Brain pericyte (primary cell): ENCODE results near the gene TMOD2.

Experiments used
- DNase-seq: peaks from one replicate; pipeline ENCODE4 v3.0.0-alpha.2; 2012; ENCODE audit warnings: low read depth, low spot score

The TMOD2 gene

DNA sequence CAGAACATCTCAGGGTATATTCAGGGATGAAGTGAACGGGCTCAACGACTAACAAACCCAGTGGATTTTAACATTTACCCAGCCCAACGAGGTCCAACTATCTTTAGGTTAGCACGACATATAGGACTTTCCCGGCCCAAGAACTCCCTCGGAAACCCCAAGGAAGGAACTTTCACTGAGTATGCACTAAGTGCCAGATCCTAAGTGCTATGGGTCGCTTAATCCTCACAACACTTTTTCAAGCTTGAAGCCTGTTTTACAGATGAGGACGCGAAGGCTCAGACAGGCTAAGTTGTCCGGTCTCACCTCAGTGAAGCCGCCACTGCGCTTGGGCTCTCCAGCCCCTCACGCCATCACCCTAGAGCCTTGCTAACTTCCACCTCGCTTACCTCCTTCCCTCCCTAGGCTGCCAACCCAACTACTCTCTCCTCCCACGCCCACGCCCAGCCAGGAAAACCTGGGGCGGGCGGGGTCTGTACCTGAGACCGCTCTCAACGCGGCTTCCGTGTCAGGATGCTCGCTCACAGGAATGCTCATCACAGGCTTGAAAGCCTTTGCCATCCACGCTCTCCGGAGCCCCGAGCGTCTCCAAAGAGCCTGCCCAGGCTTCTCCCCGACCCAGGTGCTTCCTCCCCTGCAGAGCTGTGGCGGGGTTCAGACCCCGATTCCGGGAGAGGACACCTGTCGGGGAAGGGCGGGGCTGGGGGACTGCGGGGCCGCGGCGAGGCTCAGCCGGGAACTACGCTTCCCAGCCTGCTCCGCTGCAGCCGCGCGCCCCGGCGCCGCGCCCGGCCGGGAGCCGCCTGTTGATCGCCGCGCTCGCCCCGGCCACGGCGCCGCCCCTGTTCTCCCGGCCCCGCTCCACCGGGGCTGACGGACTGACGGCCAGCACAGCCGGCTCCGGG lies at the start of gene TMOD2:
TSS of gene TMOD2 (plus strand) at position 806 of the 905 bp plus-strand sequence. CDS start 14,845 bp downstream, outside the sequence.
- no peak for DNase-seq

DNA sequence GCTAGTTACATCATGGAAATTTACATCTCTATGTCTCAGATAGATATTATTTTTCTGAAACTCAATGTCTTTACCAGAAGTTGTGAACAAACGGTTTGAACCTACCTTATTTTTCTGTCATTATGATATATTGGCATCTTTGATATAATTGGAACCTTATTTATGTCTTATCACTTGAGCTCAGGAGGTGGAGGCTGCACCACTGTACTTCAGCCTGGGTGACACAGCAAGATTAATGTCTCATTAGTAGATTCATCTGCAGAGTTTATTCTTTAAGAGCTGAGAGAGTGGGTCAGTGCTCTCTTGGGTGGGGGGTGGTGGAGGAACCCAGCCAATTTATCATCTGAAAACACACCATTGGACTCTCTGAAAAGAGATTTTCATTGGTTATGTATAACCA lies 48.7 kb upstream of the TMOD2 start:
- no peak for DNase-seq

DNA sequence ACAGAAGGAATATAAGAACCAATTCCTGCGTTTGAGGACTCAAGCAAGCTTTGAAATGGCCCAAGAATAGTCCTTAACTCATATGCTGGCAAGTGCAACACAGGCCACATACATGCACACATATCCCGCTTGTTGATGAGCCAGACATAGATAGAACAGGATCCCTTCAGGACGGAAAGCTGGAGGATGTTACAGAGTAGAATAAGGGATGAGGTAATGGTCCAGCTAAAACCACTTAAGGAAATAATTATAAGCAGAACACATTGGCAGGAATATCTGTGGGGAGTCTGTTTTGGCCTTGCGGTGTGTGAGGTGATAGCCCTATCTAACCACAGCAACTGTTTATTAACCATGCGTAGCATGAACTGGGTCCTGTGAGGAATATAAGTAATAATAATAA lies 45.1 kb upstream of the TMOD2 start:
- DNase-seq = no peak

DNA sequence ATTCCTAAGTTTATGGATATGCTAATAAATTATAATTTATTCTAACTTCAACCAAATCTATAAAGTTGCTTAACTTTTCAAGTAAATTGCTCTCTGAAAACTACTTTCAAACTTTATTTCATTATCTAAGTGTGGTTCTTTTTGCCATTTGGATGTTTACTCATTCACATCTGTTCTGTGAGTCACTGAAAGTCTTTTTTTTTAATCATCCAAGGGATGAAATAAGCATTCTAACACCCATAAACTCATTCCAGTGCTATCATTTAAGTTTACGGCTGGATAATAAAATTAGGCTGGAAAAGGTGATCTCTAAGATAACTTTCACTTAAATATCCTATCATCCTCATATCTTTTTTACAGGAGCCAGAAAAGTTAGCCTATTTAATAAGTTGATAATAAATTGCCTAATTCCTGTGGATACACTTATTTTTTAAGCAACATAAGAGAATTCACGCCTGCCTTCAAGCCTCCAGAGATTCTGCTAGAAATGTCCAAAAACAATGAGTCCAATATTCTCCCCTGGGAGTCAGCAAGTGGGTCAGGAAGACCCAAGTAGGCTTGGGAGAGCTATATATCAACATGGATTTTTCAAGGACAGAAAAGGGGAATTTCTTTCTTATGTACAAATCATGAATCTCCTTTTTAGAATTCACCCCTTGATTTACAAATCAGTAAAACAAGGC lies 44.3 kb upstream of the TMOD2 start:
- DNase-seq = no peak

DNA sequence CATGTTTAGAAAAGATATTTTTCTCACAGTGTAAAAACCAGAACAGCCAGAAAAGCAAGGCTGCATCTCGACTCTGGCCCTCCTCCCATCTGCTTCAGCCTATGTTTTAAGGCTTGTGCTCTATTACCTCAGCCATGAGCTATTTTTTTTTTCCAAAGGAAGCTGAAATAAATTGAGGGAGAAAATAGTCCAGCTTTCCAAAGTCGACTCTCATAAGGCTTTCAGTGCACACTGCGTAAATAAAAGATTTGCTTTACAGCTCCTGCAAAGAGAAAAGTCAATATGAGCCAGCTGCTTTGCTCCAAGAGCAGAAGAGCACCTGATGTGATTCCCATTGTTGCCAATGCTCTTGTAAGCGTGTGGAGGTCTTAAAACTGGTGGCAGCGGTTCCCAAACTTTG lies 43.4 kb upstream of the TMOD2 start:
- DNase-seq = no peak

DNA sequence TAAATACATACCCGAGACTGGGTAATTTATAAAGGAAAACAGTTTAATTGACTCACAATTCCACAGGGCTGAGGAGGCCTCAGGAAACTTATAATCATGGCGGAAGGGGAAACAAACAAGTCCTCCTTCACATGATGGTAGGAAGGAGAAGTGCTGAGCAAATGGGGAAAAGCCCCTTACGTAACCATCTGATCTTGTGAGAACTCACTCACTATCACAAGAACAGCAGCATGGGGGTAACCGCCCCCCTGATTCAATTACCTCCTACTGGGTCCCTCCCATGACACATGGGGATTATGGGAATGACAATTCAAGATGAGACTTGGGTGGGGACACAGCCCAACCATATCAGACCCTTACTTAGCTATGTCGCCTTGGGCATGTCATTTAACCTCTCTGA lies 42.4 kb upstream of the TMOD2 start:
- no peak for DNase-seq

DNA sequence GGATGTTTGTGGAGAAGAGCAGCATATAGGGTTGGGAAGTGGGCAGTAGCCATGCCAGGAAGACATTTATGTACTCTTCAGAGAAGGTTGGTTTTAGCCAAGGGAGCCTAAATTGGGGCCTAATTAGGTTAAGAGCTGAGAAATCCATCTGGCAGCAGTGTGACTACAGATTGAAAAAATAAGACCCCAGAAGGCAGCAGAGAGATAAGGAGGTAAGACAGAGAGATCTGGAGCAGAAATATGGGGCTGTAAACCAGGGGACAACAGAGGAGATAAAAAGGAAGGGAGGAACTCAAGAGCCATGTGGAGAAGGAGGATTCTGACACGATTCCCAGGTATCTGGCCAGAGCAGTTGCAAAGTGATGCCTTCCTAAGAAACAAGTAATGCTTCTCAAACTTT lies 37.2 kb upstream of the TMOD2 start:
- DNase-seq = no peak

DNA sequence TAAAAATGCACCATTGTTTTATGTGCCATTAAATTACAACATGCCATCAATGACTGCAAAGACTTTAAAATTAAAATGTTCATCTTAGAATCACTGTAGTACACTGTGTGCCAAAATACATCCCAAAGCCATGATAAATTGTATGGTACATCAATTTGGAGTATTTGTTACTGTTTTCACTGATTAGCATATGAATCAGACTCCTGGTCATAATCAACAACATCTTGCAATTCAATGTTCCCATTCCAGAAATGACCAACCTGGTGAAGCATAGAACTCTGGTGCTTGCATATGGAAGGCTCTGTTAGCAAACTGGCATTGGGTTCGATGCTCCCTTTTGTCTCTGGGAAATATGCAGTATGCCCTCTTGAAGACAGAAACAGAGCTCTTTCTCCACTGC lies 36.5 kb upstream of the TMOD2 start:
- no peak for DNase-seq

DNA sequence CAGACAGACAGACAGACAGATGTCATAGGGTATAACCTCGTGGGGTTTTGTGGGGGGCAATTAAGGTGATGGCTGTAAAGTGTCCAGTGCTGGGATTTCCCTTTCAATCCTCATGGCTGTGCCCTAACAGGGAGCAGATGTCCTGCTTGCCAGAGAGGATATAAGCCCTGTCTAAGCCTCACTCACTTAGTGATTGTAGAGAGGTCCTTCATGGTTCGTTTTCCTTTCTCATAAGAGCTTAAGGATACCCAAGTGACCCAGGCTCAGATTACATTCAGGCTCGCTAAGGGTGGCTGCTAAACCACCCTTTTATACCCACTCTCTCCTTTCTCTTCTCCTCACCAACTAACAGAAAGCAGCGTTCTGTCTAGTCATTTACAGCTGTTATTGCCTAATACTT lies 33.2 kb upstream of the TMOD2 start:
- no peak for DNase-seq

DNA sequence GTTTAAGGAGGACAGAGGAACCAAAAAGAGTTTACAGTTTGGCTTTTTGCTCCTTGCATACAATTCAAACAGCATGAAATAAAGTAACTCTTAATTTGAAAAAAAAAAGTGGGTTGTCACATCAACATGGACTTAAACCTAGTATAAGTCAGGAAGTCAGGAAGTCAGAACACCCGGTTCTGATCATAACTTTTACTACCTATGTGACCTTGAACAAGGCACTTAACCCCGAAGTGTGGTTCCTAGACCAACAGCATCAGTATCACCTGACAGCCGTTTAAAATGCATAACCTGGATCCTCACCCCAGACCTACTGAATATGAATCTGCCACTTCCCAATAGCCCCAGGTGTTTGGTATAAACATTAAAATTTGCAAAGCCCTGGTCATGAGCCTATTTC lies 32.7 kb upstream of the TMOD2 start:
- no peak for DNase-seq

DNA sequence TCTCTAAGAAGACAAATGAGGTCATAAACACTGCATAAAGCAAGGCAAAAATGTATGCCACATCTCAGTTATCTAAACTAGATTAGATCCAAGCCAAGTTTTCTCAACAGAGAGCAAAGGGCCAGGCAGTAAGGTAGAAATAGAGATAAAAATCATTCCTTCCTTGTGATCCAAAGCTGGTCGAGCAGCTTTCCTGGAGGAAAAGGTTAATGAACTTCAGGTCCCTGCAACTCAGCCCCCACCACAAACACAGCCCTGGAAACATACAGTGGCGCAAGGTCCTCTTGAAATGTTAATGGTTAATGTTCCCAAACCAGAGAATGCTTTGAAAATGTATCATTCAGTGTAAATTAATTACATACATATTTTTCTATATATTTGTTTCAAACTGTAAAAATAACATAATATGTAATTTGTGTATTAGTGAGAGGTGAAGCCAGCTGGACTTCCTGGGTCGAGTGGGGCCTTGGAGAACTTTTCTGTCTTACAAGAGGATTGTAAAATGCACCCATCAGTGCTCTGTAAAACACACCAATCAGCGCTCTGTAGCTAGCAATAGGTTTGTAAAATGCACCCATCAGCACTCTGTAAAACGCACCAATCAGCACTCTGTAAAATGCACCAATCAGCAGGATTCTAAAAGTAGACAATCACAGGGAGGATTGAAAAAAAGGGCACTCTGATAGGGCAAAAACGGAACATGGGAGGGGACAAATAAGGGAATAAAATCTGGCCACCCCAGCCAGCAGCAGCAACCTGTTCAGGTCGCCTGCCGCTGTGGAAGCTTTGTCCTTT lies 31.0 kb upstream of the TMOD2 start:
- no peak for DNase-seq

DNA sequence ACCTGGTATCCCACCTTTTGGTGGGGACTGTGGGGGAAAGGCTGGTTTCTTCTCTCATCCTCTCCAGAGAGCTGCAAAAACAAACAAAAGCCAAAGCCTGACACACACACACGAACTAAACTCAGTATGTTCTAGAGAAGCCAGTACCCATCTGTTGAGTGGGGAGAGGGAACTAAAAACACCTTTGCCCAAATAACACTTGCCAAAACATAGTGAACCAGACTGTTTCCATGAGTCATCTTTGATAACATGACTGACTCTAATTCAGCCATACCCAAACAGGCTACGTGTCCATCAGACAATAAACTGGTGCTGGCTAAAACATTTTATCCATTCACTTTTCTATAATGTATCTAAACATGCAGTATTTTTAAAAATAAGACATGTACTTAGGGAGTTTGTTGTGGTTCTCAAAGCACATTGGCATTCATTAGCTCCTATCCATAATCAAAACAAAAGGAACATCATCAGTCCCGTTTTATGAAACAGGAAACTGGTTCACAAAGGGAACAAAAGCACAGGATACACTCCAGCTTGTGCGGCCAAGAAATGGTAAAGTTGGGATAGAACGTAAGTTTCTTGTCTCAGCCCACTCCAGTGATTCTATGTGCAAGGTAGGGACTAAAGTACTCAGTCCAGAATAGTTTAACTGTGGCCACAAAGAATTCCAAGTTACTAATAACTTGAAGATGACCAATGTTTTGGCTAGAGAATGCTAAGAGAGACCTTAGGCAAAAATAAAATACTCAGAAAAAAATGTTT lies 30.0 kb upstream of the TMOD2 start:
- no peak for DNase-seq

DNA sequence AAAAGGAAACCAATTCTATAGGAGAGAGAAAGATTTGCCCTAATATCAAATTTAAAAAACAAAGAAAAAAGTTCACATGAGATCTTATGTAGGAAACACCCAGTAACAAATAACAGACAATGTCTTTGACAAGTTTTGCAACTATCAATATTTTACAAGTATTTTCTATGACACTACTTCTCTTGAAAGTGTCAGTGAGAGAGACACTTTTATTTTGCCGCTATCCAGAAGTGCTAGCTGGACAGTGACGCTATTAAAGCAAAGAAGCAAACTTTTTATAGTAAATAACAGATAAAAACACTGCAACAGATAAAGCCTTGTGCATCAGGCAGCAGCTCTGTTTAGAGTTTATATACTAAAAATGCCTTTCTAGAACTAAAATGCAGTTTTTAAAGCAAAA lies 27.2 kb upstream of the TMOD2 start:
- DNase-seq = no peak

DNA sequence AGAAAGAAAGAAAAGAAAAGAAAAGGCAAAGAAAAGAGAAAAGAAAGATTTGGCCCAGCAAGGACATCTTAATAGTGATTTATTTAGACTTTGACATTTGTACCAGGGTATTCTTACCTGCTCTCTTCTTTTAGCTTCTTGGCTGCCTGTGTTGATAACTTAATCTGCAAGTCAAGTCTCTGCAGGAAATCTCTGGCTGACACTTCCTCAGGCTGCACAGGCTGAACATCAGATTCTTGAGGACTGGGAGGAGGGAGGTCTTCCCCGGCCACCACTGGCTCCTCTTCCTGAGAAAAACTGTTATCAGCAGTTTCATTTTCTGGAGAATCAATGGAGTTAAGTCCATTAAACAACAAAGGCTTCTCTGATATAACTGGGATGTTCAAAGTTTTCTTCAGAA lies 26.7 kb upstream of the TMOD2 start:
- no peak for DNase-seq

DNA sequence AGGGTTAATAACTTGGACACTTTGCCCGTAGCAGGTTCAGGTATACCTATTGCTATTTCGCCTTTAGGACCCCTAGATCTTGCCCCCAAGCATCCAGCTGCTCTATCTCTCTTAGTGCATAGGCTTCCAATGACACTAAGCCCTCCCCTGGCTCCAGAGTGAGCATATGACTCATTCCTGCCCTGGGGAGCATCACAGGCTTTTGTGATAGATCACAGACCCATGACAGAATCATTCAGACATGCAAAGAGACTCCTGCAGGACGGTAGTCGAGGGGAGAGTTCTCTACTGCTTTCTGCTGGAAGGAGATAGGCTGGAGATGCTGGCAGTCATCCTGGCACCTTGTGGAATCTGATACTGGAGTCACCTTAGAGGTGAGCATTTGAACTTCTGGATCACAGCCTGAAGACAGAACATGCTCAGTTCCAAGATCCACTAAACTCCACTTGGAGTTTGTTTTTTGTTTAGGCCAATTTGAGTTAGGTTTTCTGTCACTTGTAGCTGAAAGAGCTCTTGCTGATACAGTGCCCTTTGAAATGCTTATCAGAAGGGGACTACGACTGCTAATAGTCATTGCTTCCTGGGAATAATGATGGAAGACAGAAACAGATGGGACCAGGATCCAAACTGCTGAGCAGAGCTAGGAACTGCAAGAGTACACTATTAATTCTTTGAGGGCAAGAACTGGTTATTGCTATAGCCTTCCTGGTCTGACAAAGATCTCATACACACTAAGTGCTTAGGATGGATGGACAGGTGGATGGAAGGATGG lies 24.9 kb upstream of the TMOD2 start:
- DNase-seq = no peak

DNA sequence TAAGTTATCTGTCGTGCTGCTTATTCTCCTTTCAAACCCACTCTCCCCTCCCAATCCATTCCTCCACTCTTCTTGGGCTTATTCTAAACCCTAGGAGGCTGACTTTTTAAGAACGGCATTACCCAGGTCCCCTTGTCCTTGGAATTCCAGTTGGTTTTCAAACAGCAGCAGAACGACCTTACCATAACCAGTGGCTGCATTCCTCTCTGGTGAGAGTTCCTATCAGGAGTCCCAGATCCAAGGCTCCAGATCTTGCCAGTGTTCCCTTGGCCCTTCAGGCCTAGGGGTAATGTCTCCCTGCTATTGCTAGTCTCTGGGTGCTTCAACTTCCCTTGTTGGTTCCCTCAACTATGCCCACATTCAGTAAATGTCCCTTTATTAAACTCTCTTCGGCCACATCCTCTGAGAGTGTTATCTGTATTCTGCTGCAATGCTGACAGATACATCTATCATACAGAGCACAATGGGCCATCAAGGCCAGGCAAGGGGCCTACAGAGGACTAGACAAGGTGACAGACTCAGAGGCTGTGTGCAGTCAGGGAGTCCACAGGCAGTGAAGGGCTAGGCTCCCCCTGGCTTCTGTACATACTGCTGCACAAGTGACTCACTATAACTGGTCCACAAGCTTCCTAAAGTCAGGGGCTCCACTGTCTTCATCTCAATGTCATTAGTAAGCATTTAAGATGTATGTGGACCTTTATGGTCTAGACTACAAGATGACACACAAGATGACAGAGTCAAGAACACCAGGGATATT lies 24.1 kb upstream of the TMOD2 start:
- no peak for DNase-seq

DNA sequence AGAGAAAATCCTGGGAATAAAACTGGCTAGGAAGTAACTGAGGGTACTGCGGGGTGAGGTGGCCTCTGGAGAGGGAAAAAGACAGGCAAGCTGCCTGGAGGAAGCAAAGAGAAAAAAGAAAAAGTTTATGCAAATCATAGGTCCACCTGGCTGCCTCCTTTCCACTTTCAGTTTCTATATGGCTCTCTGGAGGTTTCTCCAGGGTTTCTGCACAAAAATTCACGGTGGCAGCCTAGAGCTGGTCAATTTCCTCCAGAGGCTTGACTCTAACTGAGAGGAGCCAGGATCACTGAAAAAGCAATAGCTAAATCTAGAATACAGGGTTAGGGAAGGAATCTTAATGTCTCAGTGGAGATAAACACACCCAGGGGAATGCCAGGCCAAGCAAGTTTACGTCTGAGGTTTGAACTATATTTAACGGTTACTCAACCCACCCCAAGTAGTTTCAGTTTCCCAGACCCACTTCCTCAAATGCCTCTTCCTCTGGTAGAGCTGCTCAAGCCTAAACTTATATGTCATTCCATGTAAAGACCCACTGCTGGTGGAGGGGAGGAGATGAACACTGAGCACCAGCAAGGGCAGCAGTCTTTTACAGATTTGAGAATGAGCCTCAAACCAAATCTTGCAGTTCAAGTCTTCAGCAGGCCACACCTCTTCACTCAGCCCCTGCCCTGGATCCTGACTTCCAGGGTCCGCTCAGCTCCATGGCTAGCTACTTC lies 19.7 kb upstream of the TMOD2 start:
- DNase-seq = no peak

DNA sequence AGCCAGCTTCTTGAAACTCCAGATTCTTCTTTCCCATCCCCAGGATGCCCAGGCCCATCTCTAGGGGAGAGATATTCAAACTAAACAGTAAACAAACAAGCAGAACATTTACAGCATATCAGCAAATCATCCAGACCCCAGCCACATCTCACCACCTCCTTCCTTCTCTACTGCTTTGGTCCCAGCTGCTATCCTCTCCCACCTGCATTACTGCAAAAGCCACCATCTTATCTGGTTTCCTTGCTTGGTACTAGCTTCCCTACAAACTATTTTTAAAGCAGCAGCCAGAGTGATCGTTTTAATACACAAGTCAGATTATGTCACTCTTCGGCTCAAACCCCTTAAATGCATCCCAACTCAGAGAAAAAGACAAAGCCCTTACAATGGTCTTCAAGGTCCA lies 18.8 kb upstream of the TMOD2 start:
- DNase-seq = no peak

DNA sequence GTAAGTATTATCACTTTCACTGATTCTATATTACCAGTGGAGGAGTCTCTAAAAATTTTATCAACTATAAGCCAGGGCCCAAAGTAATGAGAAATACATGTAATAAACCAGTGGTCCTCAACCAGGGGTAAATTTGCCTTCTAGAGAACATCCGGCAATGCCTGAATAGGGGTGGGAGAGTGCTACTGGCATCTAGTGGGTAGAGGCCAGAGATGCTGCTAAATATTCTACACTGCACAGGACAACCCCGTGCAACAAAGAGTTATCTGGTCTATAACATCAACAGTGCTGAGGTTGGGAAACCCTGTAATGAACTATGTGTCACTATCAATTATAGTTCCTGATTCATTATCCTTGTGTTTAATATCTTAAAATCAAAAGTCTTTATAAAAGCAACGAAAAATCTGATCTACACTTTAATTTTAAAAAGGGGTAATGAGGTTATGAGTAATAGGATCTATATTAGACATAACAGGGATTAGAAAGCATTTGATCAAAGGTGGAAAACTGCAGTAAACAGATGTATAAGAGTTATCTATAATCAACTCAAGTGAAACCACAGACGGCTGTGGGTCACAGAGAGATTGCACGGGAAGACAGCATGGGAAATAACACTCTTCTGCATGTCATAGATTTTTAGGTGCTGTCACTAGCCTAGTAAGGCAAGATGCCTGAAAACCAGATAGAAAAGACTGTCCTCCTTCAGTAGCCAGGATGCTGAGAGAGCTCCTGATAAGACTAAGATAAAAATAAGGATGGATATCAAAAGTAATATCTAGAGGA lies 16.0 kb upstream of the TMOD2 start:
- DNase-seq = no peak
